ENCODE measurements around the gene GYS1. TPM values are rescaled to one million over a fixed set of nuclear protein-coding genes. Genes with fewer than 3 reads are reported as not detected.
A peak's percentile ranks its signal among the peaks of the same experiment; 100 is the strongest.

GYS1 gene
- total RNA-seq, 4 donors from 2014 or later, result 31.8 to 107 (median 40.9) TPM

DNA sequence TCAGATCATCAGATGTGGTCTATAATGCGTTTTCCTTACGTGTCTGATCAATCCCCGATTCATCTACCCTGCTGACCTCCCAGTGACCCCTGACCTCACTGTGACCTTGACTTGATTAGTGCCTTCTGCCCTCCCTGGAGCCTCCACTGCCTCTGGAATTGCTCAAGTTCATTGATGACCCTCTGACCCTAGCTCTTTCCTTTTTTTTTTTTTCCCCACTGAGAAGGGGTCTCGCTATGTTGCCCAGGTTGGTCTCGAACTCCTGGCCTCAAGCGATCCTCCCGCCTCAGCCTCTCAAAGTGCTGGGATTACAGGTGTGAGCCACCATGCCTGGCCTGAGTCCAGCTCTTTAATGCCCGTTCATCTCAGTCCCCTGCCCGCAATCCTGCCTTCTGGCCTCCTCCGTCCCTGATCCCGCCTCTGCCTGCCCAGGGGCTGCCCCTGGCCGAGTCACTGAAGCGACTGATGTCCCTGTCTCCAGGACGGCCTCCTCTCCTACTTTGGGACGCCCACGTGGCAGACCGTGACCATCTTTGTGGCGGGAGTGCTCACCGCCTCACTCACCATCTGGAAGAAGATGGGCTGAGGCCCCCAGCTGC is 32.0 kb downstream of the GYS1 start:
- Histone ChIP-seq H3K27ac (peak overlapping the region; percentile 94 to 97 (median 96)), H3K4me3 (no peak overlapping the region), H3K27me3 (no peaks in the 10 kb centered on the region), H3K4me1 (peaks cover 23 to 58% (median 50%) of the 10 kb centered on the region in 4 donors), H3K9me3 (no peaks in the 10 kb centered on the region), H3K36me3 (peaks cover 0 to 1% (median under 1%) of the 10 kb centered on the region in 4 donors)
- intact Hi-C loops (cut with DNase I; ENCODE audit: low total_unique reads) (loop anchor here (10.0 kb wide), 2 partner anchors 56 to 86 kb away; partner anchors contain the start of genes NUCB1 and PPP1R15A), in situ Hi-C loops (cut with MboI; ENCODE audit: low pct_ligation_motif_present in 1 of 4, low pct_unique_long_range_greater_than_20kb in 1 of 4, low sequenced_read_pairs in 3 of 4) (loop anchor here in 1 of 4 donors (25.0 kb wide), 1 partner anchor 99 kb away; the partner anchor contains the start of genes PLEKHA4 and PPP1R15A)
- 82 to 84% methylated on average over 5 to 19 of the region's 19 CpGs for WGBS, 2 donors (ENCODE audit: low coverage in 1 of 2)
- TF ChIP-seq EP300 (IDR thresholded peaks at IDR 0.05; ENCODE audit: low read depth) (no peak), POLR2AphosphoS5 (IDR thresholded peaks at IDR 0.05) (no peak), POLR2A (IDR thresholded peaks at IDR 0.05) (no peak)
- TF ChIP-seq, protein P1, sequence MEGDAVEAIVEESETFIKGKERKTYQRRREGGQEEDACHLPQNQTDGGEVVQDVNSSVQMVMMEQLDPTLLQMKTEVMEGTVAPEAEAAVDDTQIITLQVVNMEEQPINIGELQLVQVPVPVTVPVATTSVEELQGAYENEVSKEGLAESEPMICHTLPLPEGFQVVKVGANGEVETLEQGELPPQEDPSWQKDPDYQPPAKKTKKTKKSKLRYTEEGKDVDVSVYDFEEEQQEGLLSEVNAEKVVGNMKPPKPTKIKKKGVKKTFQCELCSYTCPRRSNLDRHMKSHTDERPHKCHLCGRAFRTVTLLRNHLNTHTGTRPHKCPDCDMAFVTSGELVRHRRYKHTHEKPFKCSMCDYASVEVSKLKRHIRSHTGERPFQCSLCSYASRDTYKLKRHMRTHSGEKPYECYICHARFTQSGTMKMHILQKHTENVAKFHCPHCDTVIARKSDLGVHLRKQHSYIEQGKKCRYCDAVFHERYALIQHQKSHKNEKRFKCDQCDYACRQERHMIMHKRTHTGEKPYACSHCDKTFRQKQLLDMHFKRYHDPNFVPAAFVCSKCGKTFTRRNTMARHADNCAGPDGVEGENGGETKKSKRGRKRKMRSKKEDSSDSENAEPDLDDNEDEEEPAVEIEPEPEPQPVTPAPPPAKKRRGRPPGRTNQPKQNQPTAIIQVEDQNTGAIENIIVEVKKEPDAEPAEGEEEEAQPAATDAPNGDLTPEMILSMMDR (IDR thresholded peaks at IDR 0.05), result no peak
- peak; percentile 32 for DNase-seq

DNA sequence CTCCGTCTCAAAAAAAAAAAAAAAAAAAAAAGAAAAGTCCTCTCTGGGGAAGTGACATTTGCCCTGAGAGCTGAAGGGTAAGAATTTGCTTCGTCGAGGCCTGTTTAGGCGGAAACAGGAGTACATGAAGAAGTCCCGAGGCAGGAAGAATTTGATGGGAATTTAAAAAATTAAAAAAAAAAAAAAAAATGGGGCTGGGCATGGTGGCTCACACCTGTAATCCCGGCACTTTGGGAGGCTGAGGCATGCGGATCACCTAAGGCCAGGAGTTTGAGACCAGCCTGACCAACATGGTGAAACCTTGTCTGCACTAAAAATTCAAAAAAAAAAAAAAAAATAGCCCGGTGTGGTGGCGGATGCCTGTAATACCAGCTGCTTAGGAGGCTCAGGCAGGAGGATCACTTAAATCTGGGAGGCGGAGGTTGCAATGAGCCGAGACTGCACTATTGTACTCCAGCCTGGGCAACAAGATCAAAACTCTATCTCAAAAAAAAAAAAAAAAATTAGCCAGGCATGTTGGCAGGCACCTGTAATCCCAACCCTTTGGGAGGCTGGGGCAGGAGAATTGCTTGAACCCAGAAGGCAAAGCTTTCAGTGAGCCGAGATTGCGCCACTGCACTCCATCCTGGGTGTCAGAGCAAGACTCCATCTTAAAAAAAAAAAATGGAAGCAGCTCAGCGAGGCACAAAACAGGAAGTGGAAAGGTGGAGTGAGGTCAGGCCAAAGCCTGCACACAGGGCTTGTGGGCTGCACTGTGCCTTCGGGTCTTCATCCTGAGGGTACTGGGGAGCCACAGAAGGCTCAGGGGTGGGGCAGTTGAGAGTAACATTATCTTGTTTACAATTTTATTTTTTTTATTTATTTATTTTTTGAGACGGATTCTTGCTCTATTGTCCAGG is 33.5 kb downstream of the GYS1 start:
- intact Hi-C loops (cut with DNase I; ENCODE audit: low total_unique reads), result loop anchor here (10.0 kb wide), 2 partner anchors 55 to 85 kb away; partner anchors contain the start of genes NUCB1 and PPP1R15A
- 66 to 79% methylated on average over 7 to 16 of the region's 16 CpGs for WGBS, 2 donors (ENCODE audit: low coverage in 1 of 2)
- Histone ChIP-seq H3K36me3 (no peaks in the 10 kb centered on the region), H3K27me3 (no peaks in the 10 kb centered on the region), H3K4me3 (no peak overlapping the region), H3K27ac (peak overlapping the region; percentile 94 to 97 (median 96)), H3K4me1 (peaks cover 27 to 64% (median 55%) of the 10 kb centered on the region in 4 donors), H3K9me3 (no peaks in the 10 kb centered on the region)
- no peak for DNase-seq
- in situ Hi-C loops (cut with MboI; ENCODE audit: low pct_ligation_motif_present in 1 of 4, low pct_unique_long_range_greater_than_20kb in 1 of 4, low sequenced_read_pairs in 3 of 4), result loop anchor here in 2 of 4 donors (10.0 to 25.0 kb wide), 2 partner anchors 85 to 97 kb away; partner anchors contain the start of genes PPP1R15A (in 2 of the 2) and PLEKHA4 (in 1 of the 2)
- TF ChIP-seq EP300 (IDR thresholded peaks at IDR 0.05; ENCODE audit: low read depth), result no peak

GRCh38 chr19:48958006-48958405 is 35.1 kb downstream of the GYS1 start:
- no peak for DNase-seq
- no peak overlapping the region for H3K4me3 ChIP-seq
- 96 to 97% methylated on average over 7 to 8 of the region's 8 CpGs for WGBS, 2 donors (ENCODE audit: low coverage in 1 of 2)
- H3K9me3 ChIP-seq, result no peaks in the 10 kb centered on the region
- intact Hi-C loops (cut with DNase I; ENCODE audit: low total_unique reads) (no loop called here), in situ Hi-C loops (cut with MboI; ENCODE audit: low pct_ligation_motif_present in 1 of 4, low pct_unique_long_range_greater_than_20kb in 1 of 4, low sequenced_read_pairs in 3 of 4) (loop anchor here in 2 of 4 donors (10.0 to 25.0 kb wide), 2 partner anchors 83 to 96 kb away; partner anchors contain the start of genes PPP1R15A (in 2 of the 2) and PLEKHA4 (in 1 of the 2))
- no peak for TF ChIP-seq POLR2AphosphoS5 (IDR thresholded peaks at IDR 0.05)
- no peak for TF ChIP-seq EP300 (IDR thresholded peaks at IDR 0.05; ENCODE audit: low read depth)
- TF ChIP-seq, protein P1 (IDR thresholded peaks at IDR 0.05), result no peak
- TF ChIP-seq POLR2A (IDR thresholded peaks at IDR 0.05), result no peak
- H3K27ac ChIP-seq, result no peak overlapping the region
- no peaks in the 10 kb centered on the region for H3K27me3 ChIP-seq
- H3K4me1 ChIP-seq, result peaks cover 13 to 48% (median 43%) of the 10 kb centered on the region in 4 donors
- H3K36me3 ChIP-seq, result no peaks in the 10 kb centered on the region

DNA sequence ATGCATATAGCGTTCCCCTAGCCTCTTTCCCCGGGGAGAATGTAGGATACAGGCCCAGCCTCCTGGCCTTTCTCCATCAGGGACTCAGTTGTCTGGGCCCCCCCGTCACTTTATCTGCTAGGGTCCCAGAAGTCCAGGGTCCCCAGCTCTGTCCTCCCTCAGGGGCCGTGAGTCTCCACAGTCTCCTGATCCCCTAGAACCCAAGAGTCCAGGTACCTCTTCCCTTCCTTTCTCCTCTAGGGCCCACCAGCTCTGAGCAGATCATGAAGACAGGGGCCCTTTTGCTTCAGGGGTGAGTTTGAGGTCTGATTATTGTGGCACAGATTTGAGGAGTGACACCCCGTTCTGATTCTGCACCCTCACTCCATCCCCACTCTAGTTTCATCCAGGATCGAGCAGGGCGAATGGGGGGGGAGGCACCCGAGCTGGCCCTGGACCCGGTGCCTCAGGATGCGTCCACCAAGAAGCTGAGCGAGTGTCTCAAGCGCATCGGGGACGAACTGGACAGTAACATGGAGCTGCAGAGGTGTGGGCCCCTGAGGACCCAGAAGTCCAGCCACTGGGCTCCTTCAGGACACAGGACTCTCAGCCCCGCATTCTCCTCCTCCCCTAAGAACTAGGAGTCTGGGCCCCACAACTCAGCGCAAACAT is 37.7 kb downstream of the GYS1 start:
- intact Hi-C loops (cut with DNase I; ENCODE audit: low total_unique reads), result no loop called here
- TF ChIP-seq EP300 (IDR thresholded peaks at IDR 0.05; ENCODE audit: low read depth) (no peak), POLR2A (IDR thresholded peaks at IDR 0.05) (no peak), POLR2AphosphoS5 (IDR thresholded peaks at IDR 0.05) (no peak)
- TF ChIP-seq, protein P1 (IDR thresholded peaks at IDR 0.05), result no peak
- Histone ChIP-seq H3K27me3 (no peaks in the 10 kb centered on the region), H3K4me1 (peaks cover 12 to 22% (median 20%) of the 10 kb centered on the region in 4 donors), H3K36me3 (no peaks in the 10 kb centered on the region), H3K4me3 (peak overlapping the region; percentile 76 to 99 (median 94)), H3K9me3 (no peaks in the 10 kb centered on the region), H3K27ac (peak overlapping the region; percentile 87 to 93 (median 90))
- no peak for DNase-seq
- 8 to 60% methylated on average over 2 to 16 of the region's 16 CpGs for WGBS, 2 donors (ENCODE audit: low coverage in 1 of 2)
- in situ Hi-C loops (cut with MboI; ENCODE audit: low pct_ligation_motif_present in 1 of 4, low pct_unique_long_range_greater_than_20kb in 1 of 4, low sequenced_read_pairs in 3 of 4), result loop anchor here in 2 of 4 donors (10.0 to 25.0 kb wide), 2 partner anchors 81 to 93 kb away; partner anchors contain the start of genes PPP1R15A (in 2 of the 2) and PLEKHA4 (in 1 of the 2)
